Nephron progenitor cell (in vitro differentiated cells): ENCODE data around the gene TMEM74B.

Experiments used
- DNase-seq: peaks from one replicate; pipeline ENCODE4 v3.0.0; 2021
- H3K27ac Mint-ChIP-seq: 2 replicates; pipeline ENCODE4 v1.8.0; 2021; ENCODE audit warnings: mild to moderate bottlenecking, moderate library complexity, mixed read lengths
- H3K27me3 Mint-ChIP-seq: 2 replicates; pipeline ENCODE4 v1.8.0; 2021; ENCODE audit warnings: mild to moderate bottlenecking, low read depth, mixed read lengths; ENCODE audit not compliant: poor library complexity
- H3K36me3 Mint-ChIP-seq: 2 replicates; pipeline ENCODE4 v1.8.0; 2021; ENCODE audit warnings: low read depth, mixed read lengths
- H3K4me1 Mint-ChIP-seq: 2 replicates; pipeline ENCODE4 v1.8.0; 2021; ENCODE audit warnings: mixed read lengths
- H3K4me3 Mint-ChIP-seq: 2 replicates; pipeline ENCODE4 v1.8.0; 2021; ENCODE audit warnings: mild to moderate bottlenecking, moderate library complexity, mixed read lengths
- H3K9me3 Mint-ChIP-seq: 2 replicates; pipeline ENCODE4 v1.8.0; 2021; ENCODE audit warnings: mild to moderate bottlenecking, moderate library complexity, mixed read lengths
- CTCF ChIP-seq: fragments of 200-600 bp; sonication (generic); IDR thresholded peaks from 2 replicates; pipeline ENCODE4 v1.5.0; 2021; ENCODE audit warnings: antibody characterized with exemption

Gene TMEM74B

DNA sequence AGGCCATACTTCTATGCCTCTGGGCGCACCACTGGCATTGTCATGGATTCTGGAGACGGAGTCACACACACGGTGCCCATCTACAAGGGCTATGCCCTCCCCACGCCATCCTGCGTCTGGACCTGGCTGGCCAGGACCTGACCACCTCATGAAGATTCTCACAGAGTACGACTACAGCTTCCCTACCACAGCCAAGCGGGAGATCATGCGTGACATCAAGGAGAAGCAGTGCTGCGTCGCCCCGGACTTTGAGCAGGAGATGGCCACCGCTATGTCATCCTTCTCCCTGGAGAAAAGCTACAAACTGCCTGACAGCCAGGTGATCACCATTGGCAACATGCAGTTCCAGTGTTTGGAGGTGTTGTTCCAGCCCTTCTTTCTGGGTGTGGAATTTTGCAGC lies 23.8 kb downstream of the TMEM74B start:
- no peak for DNase-seq
- no peaks in the 10 kb centered on the region for H3K27me3 Mint-ChIP-seq
- no peaks in the 10 kb centered on the region for H3K9me3 Mint-ChIP-seq
- no peak for TF ChIP-seq CTCF
- H3K36me3 Mint-ChIP-seq, result peaks cover 65% of the 10 kb centered on the region
- no peak overlapping the region for H3K4me3 Mint-ChIP-seq
- no peaks in the 10 kb centered on the region for H3K4me1 Mint-ChIP-seq
- no peak overlapping the region for H3K27ac Mint-ChIP-seq

GRCh38 chr20:1160496-1160895 lies 24.3 kb downstream of the TMEM74B start:
- no peaks in the 10 kb centered on the region for H3K9me3 Mint-ChIP-seq
- no peak for TF ChIP-seq CTCF
- H3K4me3 Mint-ChIP-seq, result no peak overlapping the region
- H3K36me3 Mint-ChIP-seq, result peaks cover 65% of the 10 kb centered on the region
- H3K27me3 Mint-ChIP-seq, result no peaks in the 10 kb centered on the region
- H3K27ac Mint-ChIP-seq, result no peak overlapping the region
- no peaks in the 10 kb centered on the region for H3K4me1 Mint-ChIP-seq
- no peak for DNase-seq

DNA sequence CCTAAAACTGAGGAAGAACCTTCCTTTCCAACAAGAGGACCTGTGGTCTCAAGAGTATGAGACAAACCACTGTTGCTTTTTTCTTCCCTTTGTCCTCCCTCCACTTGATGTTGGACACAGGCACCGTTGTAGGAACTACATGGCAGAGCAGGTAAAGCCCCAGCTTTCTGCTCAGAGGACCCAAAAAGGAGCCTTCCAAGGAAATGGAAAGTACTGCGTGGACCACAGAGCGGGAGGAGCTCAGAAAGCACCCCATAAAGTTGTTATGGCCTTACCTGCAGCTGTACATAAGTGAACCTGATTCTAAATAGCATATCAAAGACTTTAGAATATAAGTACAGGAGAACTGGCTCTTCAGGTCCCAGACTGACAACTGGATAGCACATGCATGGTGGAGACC lies 29.4 kb downstream of the TMEM74B start:
- Mint-ChIP-seq H3K4me3 (no peak overlapping the region), H3K27ac (no peak overlapping the region), H3K4me1 (no peaks in the 10 kb centered on the region), H3K36me3 (peaks cover 75% of the 10 kb centered on the region), H3K9me3 (no peaks in the 10 kb centered on the region), H3K27me3 (no peaks in the 10 kb centered on the region)
- no peak for DNase-seq
- no peak for TF ChIP-seq CTCF

DNA sequence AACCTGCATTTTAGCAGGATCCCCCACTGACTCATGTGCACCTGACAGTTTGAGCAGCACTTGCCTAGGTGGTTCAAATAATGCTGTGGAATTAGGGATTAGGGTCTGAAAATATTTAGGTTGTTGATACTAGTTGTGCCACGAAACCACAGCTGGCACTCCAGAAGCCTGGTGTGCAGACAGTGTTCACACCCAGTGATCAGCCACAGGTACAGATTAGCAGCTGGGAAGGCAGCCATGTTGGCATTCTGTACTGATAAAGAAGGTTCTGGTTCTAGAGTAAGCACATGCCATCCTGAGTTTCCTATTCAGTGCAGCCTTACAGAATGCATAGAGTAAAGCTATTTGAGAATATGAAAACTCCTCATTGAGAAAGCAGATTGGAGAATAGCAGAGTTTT lies 30.1 kb downstream of the TMEM74B start:
- peaks cover 73% of the 10 kb centered on the region for H3K36me3 Mint-ChIP-seq
- H3K4me1 Mint-ChIP-seq, result no peaks in the 10 kb centered on the region
- no peaks in the 10 kb centered on the region for H3K9me3 Mint-ChIP-seq
- H3K27ac Mint-ChIP-seq, result no peak overlapping the region
- DNase-seq, result no peak
- no peak for TF ChIP-seq CTCF
- H3K4me3 Mint-ChIP-seq, result no peak overlapping the region
- no peaks in the 10 kb centered on the region for H3K27me3 Mint-ChIP-seq

DNA sequence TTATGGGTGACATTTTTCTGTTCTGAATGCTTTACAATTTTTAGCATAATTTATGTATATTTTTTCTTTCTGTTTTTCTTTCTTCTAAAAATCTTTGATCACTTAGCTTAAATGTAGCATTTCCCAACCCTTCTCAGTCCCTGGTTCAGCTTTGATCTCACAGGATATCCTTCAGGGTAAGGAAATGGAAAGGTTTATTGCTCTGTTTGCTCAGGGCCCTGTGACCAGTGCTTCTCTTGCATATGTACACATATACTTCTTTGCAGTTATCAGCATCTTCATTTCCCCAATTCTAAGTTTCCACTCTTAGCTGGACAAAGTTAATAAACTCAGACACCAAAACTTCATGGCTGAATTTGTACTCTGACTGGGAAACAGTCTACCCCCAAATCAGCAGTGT lies 30.6 kb downstream of the TMEM74B start:
- no peaks in the 10 kb centered on the region for H3K9me3 Mint-ChIP-seq
- H3K4me3 Mint-ChIP-seq, result no peak overlapping the region
- no peak for TF ChIP-seq CTCF
- H3K27me3 Mint-ChIP-seq, result no peaks in the 10 kb centered on the region
- H3K4me1 Mint-ChIP-seq, result no peaks in the 10 kb centered on the region
- peaks cover 75% of the 10 kb centered on the region for H3K36me3 Mint-ChIP-seq
- no peak overlapping the region for H3K27ac Mint-ChIP-seq
- no peak for DNase-seq

DNA sequence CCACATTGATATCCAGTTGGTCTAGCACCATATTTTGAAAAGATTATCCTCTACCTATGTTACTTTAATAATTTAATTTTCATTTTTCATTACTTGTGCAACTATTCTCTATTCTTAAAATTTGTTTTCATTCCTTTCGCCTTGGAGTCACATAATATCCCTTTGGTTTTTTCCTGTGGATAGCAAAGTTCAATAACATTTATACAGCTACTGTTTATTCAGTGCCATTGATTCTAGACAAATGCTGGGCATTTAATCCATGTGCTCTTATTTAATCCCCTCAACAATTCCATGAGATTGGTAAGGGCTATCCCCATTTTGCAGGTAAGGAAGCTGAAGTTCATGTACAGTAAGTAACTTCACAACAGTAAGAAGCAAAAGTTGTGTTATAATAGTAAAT lies 33.8 kb downstream of the TMEM74B start:
- no peak for TF ChIP-seq CTCF
- Mint-ChIP-seq H3K9me3 (no peaks in the 10 kb centered on the region), H3K27me3 (no peaks in the 10 kb centered on the region), H3K36me3 (peaks cover 72% of the 10 kb centered on the region), H3K27ac (no peak overlapping the region), H3K4me3 (no peak overlapping the region), H3K4me1 (no peaks in the 10 kb centered on the region)
- DNase-seq, result no peak
